ENCODE data around the gene TP63.

The TP63 gene

GRCh38 chr3:189683546-189684255 is 52.5 kb downstream of the TP63 start:
- DNase-seq (ENCODE audit: low read depth, low spot score) = no peak

GRCh38 chr3:189684317-189684716 is 53.1 kb downstream of the TP63 start:
- no peak for DNase-seq (ENCODE audit: low read depth, low spot score)

DNA sequence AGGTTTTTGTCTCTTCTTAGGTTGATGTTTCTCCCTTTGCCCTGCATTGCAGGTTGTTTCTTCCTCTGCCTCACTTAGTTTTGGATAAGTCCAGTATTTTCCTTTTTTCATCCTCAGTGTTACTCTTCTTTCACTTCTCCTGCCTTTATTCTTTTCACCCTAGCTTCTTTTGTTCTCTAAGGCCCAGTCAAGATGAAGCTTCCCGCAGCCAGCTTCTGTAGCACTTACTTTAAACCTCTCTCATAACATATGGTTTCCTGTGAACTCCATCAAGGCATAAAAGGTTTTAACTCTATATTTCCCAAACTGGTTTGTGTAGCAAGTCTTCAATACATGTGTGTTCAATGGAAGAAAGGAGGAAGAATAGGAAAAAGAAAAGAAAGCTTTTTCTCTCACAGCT is 54.1 kb downstream of the TP63 start:
- no peak for DNase-seq (ENCODE audit: low read depth, low spot score)

- DNase-seq (ENCODE audit: low read depth, low spot score) = no peak
Measured at GRCh38 chr3:189685860-189686259, 54.7 kb downstream of the TP63 start.

- no peak for DNase-seq (ENCODE audit: low read depth, low spot score)
Measured at GRCh38 chr3:189687475-189687874, 56.3 kb downstream of the TP63 start.

- no peak for DNase-seq (ENCODE audit: low read depth, low spot score)
Measured at GRCh38 chr3:189688262-189688661, 57.1 kb downstream of the TP63 start.

DNA sequence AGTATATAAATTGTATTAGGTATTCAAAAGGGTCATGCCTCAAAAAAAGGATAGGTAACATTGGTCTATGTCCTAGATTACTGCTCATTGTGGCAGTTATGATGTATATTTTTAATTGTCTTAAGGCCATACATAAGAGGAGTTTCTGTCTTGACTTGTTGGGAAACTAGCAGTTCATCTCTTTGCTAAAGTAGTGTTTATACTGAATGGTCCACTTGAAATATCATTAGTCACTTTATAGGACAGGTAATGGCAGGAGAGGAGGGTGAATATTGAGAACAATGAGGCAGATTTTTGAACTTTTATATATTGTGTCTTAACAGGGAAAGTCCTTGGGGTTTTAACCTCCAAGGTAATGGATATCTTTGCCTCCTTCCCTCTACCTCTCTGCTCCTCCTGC is 58.4 kb downstream of the TP63 start:
- DNase-seq (ENCODE audit: low read depth, low spot score) = no peak

DNA sequence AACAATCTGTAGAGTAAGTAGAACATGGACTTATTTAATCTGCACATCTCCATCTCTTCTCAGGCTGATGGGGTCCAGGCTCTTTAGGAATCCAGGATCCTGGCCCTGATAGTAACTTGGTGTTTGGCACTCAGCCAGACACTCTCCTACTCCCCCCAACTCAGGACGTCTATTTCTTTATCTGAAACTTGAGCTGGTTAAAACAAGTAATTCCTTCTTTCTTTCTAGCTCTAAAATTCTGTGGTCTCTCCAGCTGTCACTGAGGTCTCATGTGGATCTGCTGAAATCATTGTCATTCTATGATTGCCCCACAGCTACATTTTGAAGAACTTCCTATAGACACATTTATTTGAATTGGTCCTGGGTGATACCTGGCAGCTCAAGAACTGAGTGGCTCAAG is 59.0 kb downstream of the TP63 start:
- no peak for DNase-seq (ENCODE audit: low read depth, low spot score)

- no peak for DNase-seq (ENCODE audit: low read depth, low spot score)
Measured at GRCh38 chr3:189690672-189691071, 59.5 kb downstream of the TP63 start.

DNA sequence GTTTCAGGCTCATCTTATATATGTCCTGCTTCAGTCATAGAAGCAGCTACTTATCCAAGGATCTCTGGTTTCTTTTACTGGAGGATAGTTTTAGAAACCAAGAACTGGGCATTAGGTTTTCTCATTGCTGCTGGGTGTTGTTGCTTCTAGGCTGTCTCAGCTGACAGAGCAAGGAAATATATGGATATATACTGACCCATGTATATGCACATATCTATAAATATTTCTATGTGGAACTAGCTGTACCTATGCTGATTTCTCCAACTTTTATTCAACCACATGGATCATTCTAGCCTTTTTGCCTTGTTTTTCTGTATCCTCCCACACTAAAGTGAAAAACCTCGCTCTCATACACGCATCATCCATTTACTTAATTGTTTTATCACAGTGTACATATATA is 64.2 kb downstream of the TP63 start:
- DNase-seq (ENCODE audit: low read depth, low spot score) = no peak

DNA sequence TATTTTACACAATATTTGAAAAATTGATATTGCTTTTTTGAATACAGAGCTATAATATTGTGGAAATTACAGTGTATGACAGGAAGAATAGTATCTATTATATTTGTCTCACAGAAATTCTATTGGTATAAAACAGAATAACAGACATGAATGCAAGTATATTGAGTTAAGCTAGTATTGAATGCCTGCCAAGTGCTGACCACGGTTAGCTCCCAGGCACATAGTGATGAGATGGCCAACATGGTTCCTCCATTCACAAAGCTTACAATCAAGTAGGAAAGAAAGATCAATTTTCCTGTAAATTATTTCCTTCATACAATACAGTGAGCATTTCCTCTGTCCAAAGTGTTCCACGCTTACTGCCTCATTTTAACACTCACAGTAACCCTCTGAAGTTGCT is 67.6 kb downstream of the TP63 start:
- DNase-seq (ENCODE audit: low read depth, low spot score) = no peak

DNA sequence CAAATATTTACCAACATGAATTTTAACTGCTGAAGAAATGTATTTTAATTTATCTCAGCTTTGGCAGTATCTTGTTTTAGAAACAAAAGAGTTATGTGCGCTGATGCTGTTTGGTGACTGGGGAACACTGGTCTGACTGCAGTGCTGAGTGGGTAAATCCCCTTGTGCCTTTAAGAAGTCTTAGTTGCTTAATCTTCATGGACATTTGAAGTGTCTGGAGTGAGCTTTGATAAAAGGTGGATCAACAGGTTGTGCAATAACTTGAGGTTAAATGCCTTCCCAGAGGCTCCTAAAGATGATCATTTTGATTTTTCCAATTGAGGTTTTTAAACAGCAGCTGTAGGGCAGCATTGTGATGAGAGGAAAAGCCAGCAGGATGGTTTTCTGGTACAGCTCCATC is 68.7 kb downstream of the TP63 start:
- no peak for DNase-seq (ENCODE audit: low read depth, low spot score)

- DNase-seq (ENCODE audit: low read depth, low spot score) = no peak
Measured at GRCh38 chr3:189702066-189702646, 71.0 kb downstream of the TP63 start.

DNA sequence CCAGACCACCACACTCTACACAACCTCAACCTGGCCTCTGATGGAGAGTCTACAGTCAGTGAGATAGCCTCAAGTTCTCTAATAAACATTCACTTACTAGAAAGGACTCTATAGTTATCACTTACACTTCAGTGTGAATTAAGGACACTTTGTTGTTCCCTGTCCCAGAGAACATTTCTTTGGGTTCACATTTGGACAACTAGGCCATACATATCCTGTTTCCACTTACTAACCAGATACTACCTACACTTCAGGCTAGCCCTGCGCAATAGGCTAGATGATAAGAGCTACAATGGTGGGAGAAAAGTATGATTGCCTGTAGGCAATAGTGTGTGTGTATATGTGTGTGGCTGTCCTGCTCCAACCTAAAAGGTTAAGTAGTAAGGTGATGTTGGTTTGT is 72.7 kb downstream of the TP63 start:
- no peak for DNase-seq (ENCODE audit: low read depth, low spot score)

GRCh38 chr3:189708375-189708774 is 77.2 kb downstream of the TP63 start:
- no peak for DNase-seq (ENCODE audit: low read depth, low spot score)

DNA sequence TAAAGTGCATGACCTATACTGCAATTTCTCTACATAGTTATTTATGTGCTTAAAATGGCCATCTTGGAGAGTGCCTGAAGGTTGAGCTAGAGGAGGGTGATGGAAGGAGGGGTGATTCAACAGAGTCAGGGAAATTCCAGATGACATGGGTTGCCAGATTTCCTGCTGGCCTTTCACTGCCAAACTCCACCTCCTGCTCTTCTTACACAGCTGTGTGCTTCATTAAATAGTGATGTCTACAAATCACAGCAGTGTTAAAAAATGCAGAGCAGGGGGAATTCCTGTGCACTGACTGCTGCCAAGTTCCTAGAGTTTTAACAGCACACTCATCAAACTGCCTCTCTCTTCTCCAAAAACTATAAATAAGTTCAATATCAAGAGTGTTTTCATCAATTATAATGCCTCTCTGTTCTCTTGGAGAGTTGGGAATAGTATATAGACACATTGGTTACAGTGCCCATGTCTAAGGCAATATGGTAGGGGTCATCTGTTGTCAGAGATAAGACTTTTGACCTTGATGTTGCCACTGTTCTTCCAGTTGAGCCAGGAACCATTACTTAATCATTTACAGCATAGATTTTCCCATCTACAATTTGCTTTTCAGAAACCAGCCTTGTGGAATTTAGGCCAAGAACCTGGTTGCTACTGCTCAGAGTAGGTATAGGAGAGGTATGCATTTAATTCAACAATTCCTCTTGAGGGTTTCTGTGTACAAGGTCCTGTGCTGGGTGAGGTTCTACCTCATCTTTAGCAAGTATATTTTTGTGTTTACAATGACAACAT is 79.6 kb downstream of the TP63 start:
- DNase-seq (ENCODE audit: low read depth, low spot score) = no peak

- DNase-seq (ENCODE audit: low read depth, low spot score) = no peak
Measured at GRCh38 chr3:189712906-189713483, 81.8 kb downstream of the TP63 start.

GRCh38 chr3:189714991-189715961 is 84.1 kb downstream of the TP63 start:
- no peak for DNase-seq (ENCODE audit: low read depth, low spot score)

DNA sequence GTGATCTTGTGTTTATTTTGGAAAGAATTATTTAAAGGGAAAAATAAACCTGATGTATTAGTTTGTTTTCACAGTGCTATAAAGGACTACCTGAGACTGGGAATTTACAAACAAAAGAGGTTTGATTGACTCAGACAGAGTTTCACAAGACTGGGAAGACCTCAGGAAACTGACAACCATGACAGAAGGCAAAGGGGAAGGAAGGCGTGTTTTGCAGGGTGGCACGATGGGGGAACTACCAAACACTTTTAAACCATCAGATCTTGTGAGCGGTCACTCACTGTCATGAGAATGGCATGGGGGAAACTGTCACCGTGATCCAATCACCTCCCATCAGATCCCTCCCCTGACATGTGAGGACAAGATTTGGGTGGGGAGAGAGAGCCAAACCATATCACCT is 87.0 kb downstream of the TP63 start:
- DNase-seq (ENCODE audit: low read depth, low spot score) = no peak

GRCh38 chr3:189720736-189721417 is 89.7 kb downstream of the TP63 start:
- DNase-seq (ENCODE audit: low read depth, low spot score) = no peak

All from activated naive CD8-positive, alpha-beta T cell treated with anti-CD3 and anti-CD28 coated beads, Interleukin-2, amount 50 U/mL, for 16 hours (primary cell).